RCC 7860 (cell line): ENCODE results near the gene TMEM50A.
A peak's percentile ranks its signal among the peaks of the same experiment; 100 is the strongest.
"Not testable (repeated sequence)": the region's sequence is repeated elsewhere in the genome, so short reads cannot be mapped to it uniquely, and the experiment has no call there.

ENCODE experiments used
- DNase-seq: peaks from one replicate; pipeline ENCODE4 v3.0.0-alpha.2; 2015; ENCODE audit warnings: low spot score
- FAIRE-seq: peaks from 2 replicates; lab custom pipeline; 2012; peaks lifted over from hg19 to GRCh38; lab: Jason Lieb, UNC

The TMEM50A gene

DNA sequence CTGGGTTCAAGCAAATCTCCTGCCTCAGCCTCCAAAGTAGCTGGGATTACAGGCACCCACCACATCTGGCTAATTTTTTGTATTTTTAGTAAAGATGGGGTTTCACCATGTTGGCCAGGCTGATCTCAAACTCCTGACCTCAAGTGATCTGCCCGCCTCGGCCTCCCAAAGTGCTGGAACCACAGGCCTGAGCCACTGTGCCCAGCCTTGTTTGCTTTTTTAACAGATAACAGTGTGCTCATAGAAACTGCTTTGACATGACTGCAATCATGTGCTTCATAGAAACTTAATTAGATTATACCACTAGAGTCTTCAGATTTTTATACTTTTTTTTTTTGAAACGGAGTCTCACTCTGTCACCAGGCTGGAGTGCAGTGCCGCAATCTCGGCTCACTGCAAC lies 8.8 kb upstream of the TMEM50A start:
- DNase-seq, FAIRE-seq: not testable (repeated sequence)

DNA sequence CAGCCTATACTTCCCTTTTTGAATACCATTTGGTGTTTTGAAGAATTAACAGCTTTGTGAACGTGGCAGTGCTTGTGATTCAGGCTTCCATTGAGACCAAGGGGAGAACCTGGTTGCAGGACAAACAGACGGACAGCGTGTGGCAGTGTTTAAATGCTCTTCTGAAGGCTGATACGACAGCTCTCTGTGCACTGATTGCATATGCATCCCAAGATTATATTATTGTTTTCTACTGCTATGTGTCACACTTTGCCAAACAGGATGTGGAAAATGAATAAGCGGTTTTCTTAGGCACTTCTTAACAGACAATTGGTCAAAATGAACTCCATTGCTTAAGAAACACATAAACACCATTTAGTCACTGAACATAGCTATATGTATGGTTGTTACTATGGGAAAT lies 8.2 kb upstream of the TMEM50A start:
- not testable (repeated sequence) for DNase-seq, FAIRE-seq

DNA sequence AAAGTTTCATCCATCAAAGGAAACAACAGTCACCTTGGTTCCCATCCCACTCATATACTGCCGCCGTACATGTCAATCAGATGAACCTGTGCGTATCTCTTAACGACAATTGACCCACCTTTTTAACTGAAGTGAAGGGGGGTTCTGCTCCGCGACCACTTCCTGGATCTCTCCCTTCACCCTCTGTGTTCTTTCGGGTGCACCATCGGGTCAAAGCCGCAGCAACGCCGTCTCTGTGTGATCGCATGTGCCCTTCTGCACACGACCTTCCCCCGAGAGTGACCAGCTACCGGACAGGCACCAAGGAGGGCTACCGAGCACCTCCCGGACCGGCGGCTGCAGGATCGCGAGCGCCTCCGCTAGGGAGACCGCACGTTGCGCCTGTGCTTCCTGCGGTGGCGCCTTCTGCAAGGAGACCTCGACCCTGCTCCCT lies 1.2 kb upstream of the TMEM50A start:
- not testable (repeated sequence) for FAIRE-seq, DNase-seq

- FAIRE-seq, result not testable (repeated sequence)
Observed at GRCh38 chr1:25337483-25338187, 499 bp upstream of the TMEM50A start.

GRCh38 chr1:25338986-25339385 lies 852 bp downstream of the TMEM50A start:
- DNase-seq, result no peak
- FAIRE-seq, result no peak

More at GRCh38 chr1:25337483-25338187, 499 bp upstream of the TMEM50A start:
- DNase-seq, result not testable (repeated sequence)

DNA sequence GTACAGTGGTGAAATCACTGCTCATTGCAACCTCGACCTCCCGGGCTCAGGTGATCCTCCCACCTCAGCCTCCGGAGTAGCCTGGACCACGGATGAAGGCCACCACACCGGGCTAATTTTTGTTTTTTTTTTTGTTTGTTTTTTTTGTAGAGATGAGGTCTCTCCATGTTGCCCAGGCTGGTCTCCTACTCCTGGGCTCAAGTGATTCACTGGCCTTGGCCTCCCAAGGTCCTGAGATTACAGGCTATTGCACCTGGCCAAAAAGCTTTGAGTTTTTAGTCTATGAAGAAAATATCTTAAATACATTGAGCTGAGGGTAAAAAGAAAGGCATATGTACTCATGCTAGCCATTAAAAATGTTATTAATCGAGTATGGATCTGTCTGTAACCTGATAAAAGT lies 3.6 kb downstream of the TMEM50A start:
- no peak for FAIRE-seq
- no peak for DNase-seq

DNA sequence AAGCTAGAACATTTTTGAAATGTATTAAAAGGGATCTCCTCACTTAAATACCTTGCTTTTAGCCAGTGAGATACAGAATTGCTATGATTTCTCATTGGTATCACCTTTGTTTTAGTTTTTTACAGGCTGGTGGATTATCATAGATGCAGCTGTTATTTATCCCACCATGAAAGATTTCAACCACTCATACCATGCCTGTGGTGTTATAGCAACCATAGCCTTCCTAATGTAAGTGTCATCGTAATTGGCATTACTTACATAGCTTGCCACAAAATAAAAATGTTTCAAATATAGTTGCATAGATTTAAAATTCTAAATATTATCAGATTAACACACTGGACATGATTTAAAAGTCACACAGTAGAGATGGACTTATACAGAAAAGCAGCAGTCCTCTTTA lies 4.7 kb downstream of the TMEM50A start:
- no peak for FAIRE-seq

GRCh38 chr1:25343872-25344271 lies 5.7 kb downstream of the TMEM50A start:
- DNase-seq, result peak; percentile 35
- no peak for FAIRE-seq

More for the DNA sequence above, 4.7 kb downstream of the TMEM50A start:
- DNase-seq, result no peak

DNA sequence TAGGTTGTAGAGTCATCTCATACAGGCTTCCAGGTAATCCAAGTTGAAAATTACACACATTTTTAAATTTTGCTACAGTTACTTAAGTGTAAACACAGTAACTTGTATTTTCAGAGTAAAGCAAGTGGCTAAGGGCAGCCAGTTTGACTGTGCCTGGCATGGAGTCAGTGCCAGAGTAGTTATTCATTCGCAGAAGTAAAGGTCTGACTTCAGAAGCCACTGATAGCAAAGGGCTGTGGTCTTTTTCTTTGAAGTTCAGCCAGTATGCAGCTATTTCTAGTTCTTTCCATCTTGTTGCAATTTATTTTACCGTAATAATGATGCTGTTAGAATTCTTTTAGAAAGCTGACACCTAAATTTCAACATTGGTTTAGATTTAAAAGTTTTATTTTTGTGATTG lies 9.4 kb downstream of the TMEM50A start:
- FAIRE-seq, result no peak
- DNase-seq, result no peak

GRCh38 chr1:25349606-25350005 lies 11.5 kb downstream of the TMEM50A start:
- FAIRE-seq (no peak), DNase-seq (no peak)

DNA sequence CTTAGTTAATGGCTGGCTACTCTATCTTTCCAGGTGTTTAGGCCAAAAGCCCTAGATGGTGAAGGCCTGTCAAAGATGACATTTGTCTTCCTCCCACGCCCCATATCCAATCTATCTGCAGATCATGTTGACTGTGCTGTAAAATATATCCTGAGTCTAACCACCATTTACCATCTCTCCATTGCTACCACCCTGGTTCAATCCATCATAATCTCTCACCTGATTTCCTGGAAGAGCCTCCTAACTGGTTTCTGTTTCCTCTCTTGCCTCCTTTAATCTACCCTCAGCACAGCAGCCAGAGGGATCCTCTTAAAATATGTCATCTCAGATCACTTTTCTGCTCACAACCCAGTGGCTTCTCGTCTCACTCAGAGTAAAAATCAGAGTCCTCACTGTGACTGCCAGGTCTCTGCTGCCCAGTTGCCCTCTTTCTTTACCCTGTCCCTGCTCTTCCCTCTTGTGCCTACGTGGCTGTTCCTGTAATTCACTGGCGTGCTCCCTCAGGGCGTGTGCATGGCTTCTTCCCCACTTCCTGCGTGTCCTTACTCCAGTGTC lies 17.8 kb downstream of the TMEM50A start:
- FAIRE-seq, result no peak
- no peak for DNase-seq

- DNase-seq (no peak), FAIRE-seq (no peak)
Observed at GRCh38 chr1:25356441-25356840, 18.3 kb downstream of the TMEM50A start.

DNA sequence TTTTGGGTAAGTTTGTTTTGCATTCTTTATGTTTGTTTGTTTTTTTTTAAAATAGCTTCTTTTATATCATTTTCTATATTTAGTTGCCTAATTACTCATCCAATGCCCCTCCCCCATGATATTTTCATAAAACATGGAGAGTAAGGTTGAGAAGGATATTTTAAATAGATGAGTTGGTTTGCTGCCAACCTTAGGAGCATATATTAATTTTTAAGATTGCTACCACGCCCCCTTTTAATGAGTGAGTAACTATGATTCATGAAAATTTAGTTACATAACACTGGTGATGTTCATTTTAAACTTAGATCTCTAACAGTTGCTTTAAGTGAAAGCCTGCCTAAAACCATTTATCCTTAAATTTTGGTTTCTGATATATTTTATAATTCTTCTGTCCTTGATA lies 18.7 kb downstream of the TMEM50A start:
- DNase-seq, result no peak
- no peak for FAIRE-seq

- FAIRE-seq (peak; percentile 48), DNase-seq (peak; percentile 66)
Observed at GRCh38 chr1:25360596-25361581, 22.8 kb downstream of the TMEM50A start.

GRCh38 chr1:25361901-25362300 lies 23.8 kb downstream of the TMEM50A start:
- DNase-seq, result no peak
- FAIRE-seq, result no peak

DNA sequence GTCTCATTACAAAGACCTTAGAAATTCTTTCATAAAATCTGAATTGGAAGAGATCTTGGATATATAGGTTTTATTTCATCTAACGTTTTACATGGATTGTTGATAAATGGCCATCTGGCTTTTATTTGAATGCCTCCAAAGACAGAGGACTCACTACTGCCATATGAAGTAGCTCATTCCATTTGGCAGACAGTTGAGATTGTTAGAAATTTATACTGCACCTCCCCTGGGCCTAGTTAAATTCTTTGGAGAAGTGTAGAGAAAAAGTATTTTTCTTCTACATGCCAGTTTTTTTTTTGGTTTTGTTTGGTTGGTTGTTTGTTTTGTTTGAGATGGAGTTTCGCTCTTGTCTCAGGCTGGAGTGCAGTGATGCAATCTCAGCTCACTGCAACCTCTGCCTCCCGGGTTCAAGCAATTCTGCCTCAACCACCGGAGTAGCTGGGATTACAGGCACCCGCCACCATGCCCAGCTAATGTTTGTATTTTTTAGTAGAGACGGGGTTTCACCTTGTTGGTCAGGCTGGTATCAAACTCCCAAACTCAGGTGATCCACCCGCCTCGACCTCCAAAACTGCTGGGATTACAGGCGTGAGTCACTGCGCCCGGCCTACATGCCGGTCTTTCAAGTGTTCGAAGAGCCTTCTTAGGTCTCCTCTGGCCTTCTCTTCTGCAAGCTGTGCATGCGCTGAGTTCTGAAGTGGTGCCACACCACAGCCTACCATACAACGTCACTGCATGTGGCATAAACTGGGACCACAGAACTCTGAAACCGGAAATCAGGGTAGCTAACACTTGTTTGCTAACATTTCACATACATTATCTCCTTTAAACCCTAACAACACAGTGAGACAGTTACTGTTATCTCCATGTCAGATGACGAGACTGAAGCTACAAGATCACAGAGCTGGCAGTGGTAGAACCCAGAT lies 24.8 kb downstream of the TMEM50A start:
- DNase-seq, FAIRE-seq: not testable (repeated sequence)

DNA sequence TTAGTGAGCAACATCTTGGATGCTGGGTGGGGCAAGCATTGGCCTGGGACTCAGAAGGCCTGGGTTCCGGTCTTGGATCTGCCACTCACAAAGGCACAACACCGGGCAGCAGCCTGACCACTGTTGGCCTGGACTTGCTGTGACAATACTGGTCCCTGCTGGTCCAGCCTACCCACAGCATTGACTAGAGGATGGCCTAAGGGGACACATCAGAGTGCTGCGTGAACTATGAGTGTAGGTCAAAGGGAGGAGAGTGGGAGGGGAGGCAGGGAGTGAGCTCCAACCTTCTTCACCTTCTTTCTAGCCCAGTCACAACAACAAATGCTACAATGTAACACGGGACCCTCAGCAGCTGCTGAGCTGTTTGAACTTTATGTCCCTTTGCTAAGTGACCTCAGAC lies 31.1 kb downstream of the TMEM50A start:
- FAIRE-seq (no peak), DNase-seq (no peak)

DNA sequence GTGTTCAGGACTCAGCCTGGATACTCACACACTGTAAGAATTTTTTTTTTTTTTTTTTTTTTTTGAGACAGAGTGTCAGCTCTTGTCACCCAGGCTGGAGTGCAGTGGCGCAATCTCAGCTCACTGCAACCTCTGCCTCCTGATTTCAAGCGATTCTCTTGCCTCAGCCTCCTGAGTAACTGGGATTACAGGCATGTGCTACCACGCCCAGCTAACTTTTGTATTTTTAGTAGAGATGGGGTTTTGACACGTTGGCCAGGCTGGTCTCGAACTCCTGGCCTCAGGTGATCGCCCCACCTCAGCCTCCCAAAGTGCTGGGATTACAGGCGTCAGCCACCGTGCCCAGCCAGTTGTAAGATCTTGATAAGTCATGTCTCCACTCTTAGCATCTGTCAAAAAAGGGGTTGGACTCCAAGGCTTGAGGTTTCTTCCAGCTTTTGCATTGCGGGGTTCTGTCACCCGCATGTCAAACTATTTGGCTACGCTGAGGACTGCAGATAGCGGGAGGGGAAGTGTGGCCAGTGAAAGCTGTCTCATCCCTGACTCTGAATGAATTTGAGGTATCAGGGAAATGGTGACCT lies 31.6 kb downstream of the TMEM50A start:
- not testable (repeated sequence) for FAIRE-seq, DNase-seq

DNA sequence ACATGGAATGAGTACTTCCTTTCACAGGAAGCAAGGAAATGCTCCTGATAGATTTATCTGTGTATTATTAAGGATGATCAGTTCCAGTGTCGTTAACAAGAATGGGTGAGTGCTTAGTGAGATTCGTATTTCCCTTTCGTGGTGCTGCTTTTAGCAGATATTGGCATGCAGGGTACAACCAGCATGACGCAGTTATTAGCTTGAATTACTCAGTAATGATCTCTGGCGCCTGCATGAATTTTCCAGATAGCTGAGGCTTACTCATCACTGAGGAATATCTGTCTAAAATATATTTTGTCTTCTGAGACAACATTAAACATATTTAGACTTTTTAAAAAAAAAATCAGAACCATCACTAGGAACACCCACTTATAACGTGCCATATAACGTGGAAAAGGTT lies 33.6 kb downstream of the TMEM50A start:
- FAIRE-seq, result not testable (repeated sequence)
- peak; percentile 9 for DNase-seq

DNA sequence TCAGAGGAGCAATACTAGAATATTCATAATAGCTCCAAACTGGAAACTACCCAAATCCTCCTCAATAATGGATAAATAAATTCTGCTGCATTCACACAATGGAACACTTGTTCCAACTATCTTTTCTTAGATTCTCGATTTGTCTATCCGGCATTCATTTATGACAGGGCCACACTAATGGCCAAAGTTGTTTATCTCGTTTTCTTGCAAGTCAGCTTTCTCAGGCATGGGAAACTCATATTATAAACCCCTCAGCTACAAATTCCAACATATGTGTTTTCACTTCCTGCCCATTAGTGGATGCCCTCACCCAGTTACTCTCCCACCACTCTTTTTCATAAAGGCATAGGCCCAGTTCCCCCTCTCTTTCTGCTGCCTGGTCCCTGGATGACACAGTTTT lies 40.2 kb downstream of the TMEM50A start:
- not testable (repeated sequence) for DNase-seq, FAIRE-seq
